ENCODE data around the gene TUB. TPM values are rescaled to one million over a fixed set of nuclear protein-coding genes. Genes with fewer than 3 reads are reported as not detected.

Gene TUB
- total and polyA plus RNA-seq, 2 of the 8 experiments (the other 6 are each of a cell fraction or from before 2014, with no cell fraction given), result 15.3 to 31.3 TPM

DNA sequence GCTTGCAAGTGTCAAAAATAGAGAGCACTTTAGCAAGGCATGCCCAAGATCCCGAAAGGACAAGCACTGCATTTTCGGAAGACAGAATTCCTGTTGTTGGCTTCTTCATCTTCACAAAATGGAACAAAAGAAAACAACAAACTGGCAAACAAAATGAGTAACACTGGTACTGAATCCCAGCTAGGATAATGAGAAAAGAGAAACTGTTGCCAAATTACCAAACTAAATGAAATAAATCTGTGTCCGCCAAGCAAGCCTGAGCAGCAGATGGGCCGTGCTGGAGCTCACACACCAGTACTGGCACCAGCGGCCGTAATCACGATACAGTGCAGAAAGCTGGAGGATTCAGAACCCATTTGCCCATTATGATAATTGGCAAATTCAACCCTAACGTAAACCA lies 30.6 kb downstream of the TUB start:
- no peak overlapping the region for H3K4ac ChIP-seq (replicated peaks; ENCODE audit: insufficient read length, low read depth, low read length)
- no peak overlapping the region for H3K27ac ChIP-seq (ENCODE audit: low read depth, low read length)
- no peak overlapping the region for H3K56ac ChIP-seq (replicated peaks; ENCODE audit: insufficient read length, low read depth, low read length)
- TF ChIP-seq SAP30 (IDR thresholded peaks at IDR 0.05; ENCODE audit: insufficient read depth, insufficient replicate concordance, low read length) (no peak), KDM5A (IDR thresholded peaks at IDR 0.05; ENCODE audit: low read length) (no peak), HDAC6 (IDR thresholded peaks at IDR 0.05; ENCODE audit: low read depth, low read length) (no peak), TAF1 (IDR thresholded peaks at IDR 0.05; ENCODE audit: low read depth, low read length) (no peak), SP4 (IDR thresholded peaks at IDR 0.05; ENCODE audit: low read length) (no peak), ASH2L (IDR thresholded peaks at IDR 0.05; ENCODE audit: low read length) (no peak), BRCA1 (IDR thresholded peaks at IDR 0.05; ENCODE audit: low read depth, low read length) (no peak), CBX5 (IDR thresholded peaks at IDR 0.05; ENCODE audit: low read depth, low read length) (no peak), FOSL1 (IDR thresholded peaks at IDR 0.05; ENCODE audit: insufficient read depth, low read depth, low read length) (no peak)
- TF ChIP-seq, protein P1, sequence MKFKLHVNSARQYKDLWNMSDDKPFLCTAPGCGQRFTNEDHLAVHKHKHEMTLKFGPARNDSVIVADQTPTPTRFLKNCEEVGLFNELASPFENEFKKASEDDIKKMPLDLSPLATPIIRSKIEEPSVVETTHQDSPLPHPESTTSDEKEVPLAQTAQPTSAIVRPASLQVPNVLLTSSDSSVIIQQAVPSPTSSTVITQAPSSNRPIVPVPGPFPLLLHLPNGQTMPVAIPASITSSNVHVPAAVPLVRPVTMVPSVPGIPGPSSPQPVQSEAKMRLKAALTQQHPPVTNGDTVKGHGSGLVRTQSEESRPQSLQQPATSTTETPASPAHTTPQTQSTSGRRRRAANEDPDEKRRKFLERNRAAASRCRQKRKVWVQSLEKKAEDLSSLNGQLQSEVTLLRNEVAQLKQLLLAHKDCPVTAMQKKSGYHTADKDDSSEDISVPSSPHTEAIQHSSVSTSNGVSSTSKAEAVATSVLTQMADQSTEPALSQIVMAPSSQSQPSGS (IDR thresholded peaks at IDR 0.05; ENCODE audit: low read length), result no peak
- H4K8ac ChIP-seq (ENCODE audit: extremely low read depth, insufficient read depth, low read length), result no peak overlapping the region
- H2AK5ac ChIP-seq (ENCODE audit: low read depth, low read length), result no peak overlapping the region
- no peak overlapping the region for H3K9ac ChIP-seq (replicated peaks in 1 of 4; ENCODE audit: extremely low read depth in 1 of 4, low read depth in 3 of 4, low read length in 3 of 4)
- H4K5ac ChIP-seq (ENCODE audit: insufficient read length, low read depth, low read length), result no peak overlapping the region
- no peak overlapping the region for H2BK12ac ChIP-seq (ENCODE audit: low read depth, low read length)
- H2BK20ac ChIP-seq (ENCODE audit: low read length), result no peak overlapping the region
- peaks cover under 1 to 5% of the 10 kb centered on the region in 2 experiments for H4K20me1 ChIP-seq (replicated peaks in 1 of 2; ENCODE audit: control insufficient read depth in 1 of 2, insufficient read depth in 2 of 2, low read length in 2 of 2)
- no peak for FAIRE-seq
- WGBS, 2 experiments (ENCODE audit: extremely low coverage in 1 of 2, insufficient coverage in 1 of 2, insufficient read length in 1 of 2, insufficient replicate concordance in 2 of 2, low coverage in 1 of 2, low lambda C conversion rate in 2 of 2, missing lambda C conversion rate in 1 of 2), result 91% methylated on average over 8 of the region's 8 CpGs; no CpG with 5 or more reads in 1 of the 2 experiments
- H2BK15ac ChIP-seq (ENCODE audit: low read length), result no peak overlapping the region
- H3K23ac ChIP-seq (ENCODE audit: insufficient read length), result no peak overlapping the region
- no peak overlapping the region for H2BK5ac ChIP-seq (ENCODE audit: low read depth, low read length)
- no peaks in the 10 kb centered on the region for H3K4me1 ChIP-seq (replicated peaks in 1 of 4; ENCODE audit: control insufficient read depth in 3 of 4, insufficient read depth in 4 of 4, low read length in 3 of 4)
- no peak overlapping the region for H3K4me2 ChIP-seq (ENCODE audit: insufficient read depth in 1 of 2, low read depth in 2 of 2, low read length in 2 of 2)
- no peaks in the 10 kb centered on the region for H3K23me2 ChIP-seq (ENCODE audit: low read depth, low read length)
- CTCF ChIA-PET (ENCODE audit: partially characterized antibody), result interaction anchor here (1.9 to 7.4 kb wide), 2 partner anchors 13 to 105 kb away, joined by 7 to 96 read pairs; no protein-coding TSS in a partner anchor
- DNase-seq (ENCODE audit: low read depth in 1 of 2, low spot score in 2 of 2), result no peak
- POLR2A ChIA-PET (ENCODE audit: partially characterized antibody), result no interaction called here
- H3K18ac ChIP-seq (ENCODE audit: extremely low read depth, low read length), result no peak overlapping the region
- H3K79me1 ChIP-seq (ENCODE audit: low read depth, low read length), result no peaks in the 10 kb centered on the region
- no peaks in the 10 kb centered on the region for H3K79me2 ChIP-seq (ENCODE audit: control insufficient read depth in 1 of 2, insufficient read depth in 2 of 2, low read length in 2 of 2)
- no peaks in the 10 kb centered on the region for H3K27me3 ChIP-seq (replicated peaks in 1 of 4; ENCODE audit: control insufficient read depth in 3 of 4, extremely low read depth in 1 of 4, insufficient read depth in 3 of 4, low read length in 3 of 4)
- no peak overlapping the region for H3K14ac ChIP-seq (ENCODE audit: insufficient read length)
- no peaks in the 10 kb centered on the region for H3K9me3 ChIP-seq (ENCODE audit: insufficient read depth in 2 of 2, low read depth in 1 of 2, low read length in 1 of 2)
- no peak overlapping the region for H4K91ac ChIP-seq (replicated peaks; ENCODE audit: insufficient read length, low read length)
- H3K36me3 ChIP-seq (ENCODE audit: control insufficient read depth in 2 of 4, insufficient read depth in 4 of 4, low read length in 3 of 4), result peaks cover 2 to 19% (median 6%) of the 10 kb centered on the region in 4 experiments; a peak in 6 of 8 replicates
- H2BK120ac ChIP-seq (replicated peaks; ENCODE audit: low read depth, low read length), result no peak overlapping the region
- no peak overlapping the region for H3K4me3 ChIP-seq (ENCODE audit: extremely low read depth in 1 of 4, insufficient read depth in 2 of 4, low read depth in 3 of 4, low read length in 4 of 4)
- no peak overlapping the region for H2AFZ ChIP-seq (ENCODE audit: low read length)
